H1 (cell line): ENCODE results near the gene PELI2. TPM values are rescaled to one million over a fixed set of nuclear protein-coding genes. Genes with fewer than 3 reads are reported as not detected.

ENCODE experiments used
- CHD7 ChIP-seq: fragments of 300-600 bp; sonication (generic); IDR thresholded peaks from 2 replicates; pipeline ENCODE4 v1.7.1; 2012; ENCODE audit warnings: low read length, moderate library complexity, mild to moderate bottlenecking, inconsistent platforms; ENCODE audit not compliant: insufficient replicate concordance
- CREB1 ChIP-seq: IDR thresholded peaks from 2 replicates; pipeline ENCODE4 v1.6.1; 2012; ENCODE audit warnings: inconsistent platforms
- EZH2 ChIP-seq: fragments of 200-600 bp; sonication (generic); IDR thresholded peaks from 2 replicates; pipeline ENCODE4 v1.7.1; 2012; ENCODE audit warnings: low read depth, mild to moderate bottlenecking, moderate library complexity, low read length, inconsistent platforms; ENCODE audit not compliant: severe bottlenecking
- TAF1 ChIP-seq: IDR thresholded peaks from 2 replicates; pipeline ENCODE4 v1.6.1; 2011; ENCODE audit warnings: mild to moderate bottlenecking, low read depth, low read length
- polyA plus RNA-seq, 7 experiments: library from polyadenylated mRNA; depleted of rRNA in 3 of 7; stranded (reverse) in 5 of 7; unstranded in 2 of 7; fragments of >200 nt in 5 of 7; fragments of 200-250 nt in 2 of 7; gene quantifications; 1 replicate in 5 of 7; 2 replicates in 1 of 7; 4 replicates in 1 of 7; pipeline versions ENCODE4 v1.2.1 to v1.2.3, GENCODE V29; 2011 to 2013; ENCODE audit warnings: missing spikeins in 2 of 7, mixed read lengths in 2 of 7
- total RNA-seq: library from RNA; stranded (reverse); fragmentation: NEBNext Ultra II Directional; extraction: Animal tissue kit (Norgen Biotek cat#: 25700); gene quantifications from 2 replicates; pipeline ENCODE4 v1.2.1, GENCODE V29; 2021

PELI2 gene
- total and polyA plus RNA-seq, 2 of the 8 experiments (the other 6 are each of a cell fraction or from before 2014, with no cell fraction given): 14.6 to 25.7 TPM

DNA sequence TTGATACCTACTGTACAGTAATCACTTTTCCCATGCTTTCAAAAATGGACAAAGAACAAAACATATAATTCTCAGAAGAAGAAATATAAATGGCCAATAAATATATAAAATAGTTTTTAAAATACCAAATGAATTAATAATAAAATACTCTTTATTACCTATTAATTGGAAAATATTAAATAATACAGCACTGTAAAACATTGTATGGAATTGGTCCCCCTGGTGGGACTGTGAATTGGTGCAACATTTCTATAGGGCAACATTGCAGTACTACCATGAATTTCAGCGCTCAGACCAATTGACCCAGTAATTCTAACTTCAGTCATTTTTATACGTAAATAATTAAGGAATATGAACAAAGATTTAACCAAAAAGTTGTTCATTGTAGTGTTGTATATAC, 162.6 kb downstream of the PELI2 start (continued):
- TF ChIP-seq CHD7 (no peak), TAF1 (no peak), CREB1 (no peak), EZH2 (no peak)
